Activated T-cell treated with anti-CD3 and anti-CD28 coated beads for 4 hours (primary cell): ENCODE data around the gene SPP1.

Experiments used
- DNase-seq: peaks from one replicate; pipeline ENCODE4 v3.0.0-alpha.2; 2020

SPP1 gene

DNA sequence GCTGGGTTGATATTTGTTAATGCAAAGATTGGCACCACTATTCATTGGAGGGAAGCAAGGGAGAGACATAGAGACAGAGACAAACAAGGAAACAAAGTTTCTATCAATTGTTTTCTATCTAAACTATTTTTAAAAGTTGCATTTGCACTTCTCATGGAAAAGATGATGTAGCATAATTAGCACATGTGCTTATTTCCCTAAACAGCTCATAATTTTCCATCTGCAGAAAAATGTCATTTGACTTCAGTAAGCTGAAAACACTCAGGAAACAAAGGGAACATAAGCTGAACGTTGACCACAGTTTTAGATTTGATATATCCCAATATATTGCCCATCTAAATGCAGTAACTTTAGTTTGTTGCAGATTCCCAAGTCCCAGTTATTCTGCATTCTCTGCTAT is 18.5 kb upstream of the SPP1 start:
- no peak for DNase-seq

DNA sequence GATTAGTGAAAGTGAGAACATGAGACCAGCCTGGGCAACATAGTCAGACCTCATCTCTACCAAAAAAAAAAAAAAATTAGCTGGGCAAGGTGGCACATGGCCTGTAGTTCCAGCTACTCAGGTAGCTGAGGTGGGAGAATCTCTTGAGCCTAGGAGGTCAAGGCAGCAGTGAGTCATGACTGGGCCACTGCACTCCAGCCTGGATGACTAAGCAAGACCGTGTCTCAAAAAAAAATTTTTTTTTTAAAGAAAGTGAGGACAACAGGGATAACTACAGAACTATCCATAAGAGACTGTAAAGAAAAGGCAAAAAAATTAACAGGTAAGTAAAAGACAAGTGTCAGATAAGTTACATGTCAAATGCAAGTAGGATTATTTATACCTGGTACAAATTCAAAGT is 13.5 kb upstream of the SPP1 start:
- DNase-seq = no peak

DNA sequence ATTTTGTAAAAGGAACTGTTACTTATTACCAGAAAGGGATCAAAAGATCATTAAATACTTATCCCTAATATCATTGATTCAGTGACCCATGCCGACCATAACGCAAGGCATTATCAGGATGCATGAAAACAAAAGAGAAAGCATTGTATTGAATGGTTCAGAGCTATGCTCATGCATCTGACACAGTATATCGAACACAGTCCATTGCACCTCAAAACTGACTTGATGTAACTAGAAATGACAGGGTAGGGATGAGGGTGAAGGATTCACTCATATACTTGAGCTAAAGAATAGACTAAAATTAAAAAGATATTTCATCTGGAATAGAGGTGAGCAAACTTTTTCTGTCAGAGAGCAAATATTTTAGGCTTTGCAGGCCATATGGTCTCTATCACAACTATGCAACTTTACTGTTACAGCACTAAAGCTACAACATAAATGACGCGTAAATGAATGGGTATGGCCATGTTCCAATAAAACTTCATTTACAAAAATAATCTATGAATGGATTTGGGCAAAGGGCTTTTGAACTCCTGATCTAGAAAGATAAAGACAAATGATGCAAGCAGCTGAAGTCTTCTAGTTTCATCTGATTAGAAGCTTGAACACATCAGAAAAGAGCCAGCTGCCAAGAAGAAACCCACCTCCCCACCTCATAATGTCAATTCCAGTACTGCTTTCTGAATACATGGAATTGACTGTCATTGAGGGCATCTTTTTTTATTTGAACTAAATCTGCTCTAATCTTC is 12.9 kb upstream of the SPP1 start:
- DNase-seq = no peak

DNA sequence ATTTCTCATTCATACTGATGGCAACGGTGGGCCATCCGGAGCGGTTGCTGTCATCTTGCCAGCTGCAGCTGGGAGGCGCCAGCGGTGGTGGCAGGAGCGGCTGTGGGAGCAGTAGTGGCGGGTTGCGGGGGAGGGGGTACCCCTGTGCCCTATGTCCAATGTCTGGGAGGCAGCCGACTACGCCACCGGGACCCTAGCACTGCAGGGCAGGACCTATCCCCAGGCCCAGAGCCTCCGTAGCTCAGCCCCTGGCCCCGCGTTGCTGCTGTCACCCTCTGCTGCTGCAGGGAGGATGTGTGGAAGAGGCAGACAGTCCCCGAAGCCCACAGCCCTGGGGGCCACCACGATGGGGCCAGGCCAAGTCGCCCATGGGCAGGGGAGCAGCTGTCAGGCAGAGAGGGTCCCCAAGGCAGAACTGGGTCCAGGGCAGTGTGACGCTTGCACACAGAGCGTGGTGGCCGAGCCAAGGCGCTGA is 10.0 kb upstream of the SPP1 start:
- DNase-seq = no peak

DNA sequence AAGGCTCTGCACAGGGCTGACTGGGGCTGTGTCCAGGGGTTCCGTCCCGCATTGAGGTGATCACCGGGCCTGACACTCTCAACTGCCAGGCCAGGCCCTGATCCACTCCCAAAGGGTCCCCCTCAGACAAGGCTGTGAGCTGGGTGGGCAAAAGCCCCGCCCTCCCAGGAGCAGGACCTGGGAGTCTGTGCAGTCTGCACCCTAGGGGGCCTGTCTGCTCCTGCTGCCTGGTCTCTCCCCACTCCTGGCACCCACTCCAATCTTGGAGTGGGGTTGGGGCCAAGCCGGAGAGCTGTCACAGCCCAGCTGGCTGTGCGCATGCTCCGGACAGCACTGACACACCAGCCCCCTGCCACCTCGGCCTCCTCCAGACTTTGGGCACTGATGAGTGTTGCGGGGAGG is 9.4 kb upstream of the SPP1 start:
- no peak for DNase-seq

DNA sequence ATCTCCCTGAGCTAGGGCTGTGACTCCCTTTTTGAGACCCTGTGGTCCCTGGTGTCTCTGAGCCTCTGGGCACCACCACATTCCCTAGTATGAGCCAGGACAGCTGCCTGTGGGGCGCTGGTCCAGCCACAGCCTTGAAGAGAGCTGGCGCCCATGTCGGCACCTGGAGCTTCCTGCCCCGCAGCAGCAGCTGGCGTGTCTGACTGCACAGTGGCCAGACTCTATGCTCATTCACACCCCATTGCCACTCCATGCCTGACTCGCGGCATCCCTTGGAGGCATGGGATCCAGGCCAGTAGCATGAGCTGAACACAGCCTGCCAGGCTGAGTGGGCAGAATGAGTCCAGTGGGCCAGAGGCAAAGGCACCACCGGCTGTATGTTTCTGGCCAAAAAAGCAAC is 8.3 kb upstream of the SPP1 start:
- no peak for DNase-seq

DNA sequence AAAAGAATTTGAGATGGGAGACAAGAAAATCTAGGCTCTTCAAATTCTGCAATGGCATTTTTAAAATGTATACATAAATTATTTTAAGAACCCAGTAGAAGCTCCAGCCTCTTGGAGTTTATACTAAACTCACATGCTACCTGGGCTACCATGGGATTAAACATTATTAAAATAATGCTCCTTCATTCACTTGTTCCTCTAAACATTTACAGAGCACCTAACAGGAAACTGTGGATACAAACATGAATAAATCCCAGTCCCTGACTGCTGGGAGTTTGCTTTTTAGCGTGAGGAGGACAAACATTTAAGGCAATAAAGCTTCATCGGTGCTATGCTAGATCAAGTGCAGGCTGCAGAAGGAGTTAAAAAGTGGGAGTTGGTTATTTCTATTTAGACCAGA is 5.4 kb upstream of the SPP1 start:
- no peak for DNase-seq

DNA sequence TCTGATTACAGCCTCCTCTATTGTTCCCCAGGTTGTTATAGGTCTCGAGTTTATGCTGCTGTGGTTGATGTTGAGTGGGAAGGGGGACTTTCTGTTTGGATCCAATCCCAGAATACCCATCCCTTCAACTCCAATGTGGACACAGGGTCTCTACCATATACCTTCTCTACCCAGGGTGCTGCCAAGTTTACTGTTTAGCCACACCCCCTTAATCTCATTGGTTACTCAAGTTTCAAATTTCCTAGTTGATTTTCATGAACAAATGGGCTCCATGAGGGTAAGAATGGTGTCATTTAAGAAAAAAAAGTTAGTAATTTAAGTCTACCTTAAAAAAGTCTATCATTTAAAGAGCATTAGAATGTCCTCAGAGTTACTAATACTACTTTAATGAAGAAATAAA is 3.6 kb upstream of the SPP1 start:
- no peak for DNase-seq

DNA sequence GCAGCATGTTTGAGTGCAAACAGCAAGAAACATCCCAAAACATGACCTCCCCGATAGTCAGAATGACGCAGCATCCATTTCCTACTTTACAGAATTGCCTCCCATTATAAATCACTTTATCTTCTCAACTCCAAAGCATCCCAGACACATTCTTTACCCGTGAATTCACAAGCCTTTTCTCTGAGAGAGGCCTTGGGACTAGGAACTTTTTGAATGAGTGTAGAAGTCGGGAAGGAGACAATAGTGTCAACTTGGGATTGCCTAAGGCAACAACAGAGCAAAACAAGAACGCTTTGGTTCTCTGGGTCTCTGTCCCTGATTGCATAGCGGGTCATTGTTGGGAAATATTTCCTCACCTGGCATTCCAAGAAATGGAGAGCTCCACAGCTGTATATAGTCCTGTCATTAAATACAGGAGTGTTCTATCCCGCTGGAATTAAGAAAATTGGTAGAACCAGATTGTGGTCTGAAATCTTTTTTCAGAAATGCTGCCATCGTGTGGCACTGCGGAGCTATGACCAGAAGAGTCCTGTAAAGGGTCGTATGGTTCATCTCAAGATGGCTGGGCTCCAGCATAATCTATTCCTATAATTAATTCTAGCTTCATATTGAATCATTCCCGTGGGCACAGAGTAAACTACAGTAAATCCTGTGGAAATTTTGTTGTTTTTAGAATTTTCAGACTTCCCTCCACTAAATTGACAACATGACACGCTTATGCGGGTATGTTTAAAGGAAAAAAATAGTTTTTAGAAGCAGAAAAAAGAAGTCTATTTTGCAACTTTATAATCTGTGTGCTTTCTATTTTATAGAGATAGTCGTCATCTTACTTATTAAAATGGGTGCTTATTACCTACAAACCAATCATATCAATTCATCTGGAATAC is 2.0 kb upstream of the SPP1 start:
- DNase-seq = peak; percentile 17

DNA sequence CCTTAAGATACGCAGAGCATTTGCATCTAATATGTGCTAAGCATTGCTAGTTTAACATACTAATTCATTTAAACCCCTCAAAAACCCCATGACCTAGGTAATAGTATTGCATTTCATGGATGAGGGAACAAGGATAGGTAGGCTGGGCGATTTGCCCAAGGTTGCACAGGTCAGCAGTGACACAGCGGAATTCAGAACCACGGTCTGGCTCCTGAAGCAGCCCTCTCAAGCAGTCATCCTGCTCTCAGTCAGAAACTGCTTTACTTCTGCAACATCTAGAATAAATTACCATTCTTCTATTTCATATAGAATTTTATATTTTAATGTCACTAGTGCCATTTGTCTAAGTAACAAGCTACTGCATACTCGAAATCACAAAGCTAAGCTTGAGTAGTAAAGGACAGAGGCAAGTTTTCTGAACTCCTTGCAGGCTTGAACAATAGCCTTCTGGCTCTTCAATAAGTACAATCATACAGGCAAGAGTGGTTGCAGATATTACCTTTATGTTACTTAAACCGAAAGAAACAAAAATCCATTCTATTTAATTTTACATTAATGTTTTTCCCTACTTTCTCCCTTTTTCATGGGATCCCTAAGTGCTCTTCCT is 555 bp upstream of the SPP1 start:
- no peak for DNase-seq

DNA sequence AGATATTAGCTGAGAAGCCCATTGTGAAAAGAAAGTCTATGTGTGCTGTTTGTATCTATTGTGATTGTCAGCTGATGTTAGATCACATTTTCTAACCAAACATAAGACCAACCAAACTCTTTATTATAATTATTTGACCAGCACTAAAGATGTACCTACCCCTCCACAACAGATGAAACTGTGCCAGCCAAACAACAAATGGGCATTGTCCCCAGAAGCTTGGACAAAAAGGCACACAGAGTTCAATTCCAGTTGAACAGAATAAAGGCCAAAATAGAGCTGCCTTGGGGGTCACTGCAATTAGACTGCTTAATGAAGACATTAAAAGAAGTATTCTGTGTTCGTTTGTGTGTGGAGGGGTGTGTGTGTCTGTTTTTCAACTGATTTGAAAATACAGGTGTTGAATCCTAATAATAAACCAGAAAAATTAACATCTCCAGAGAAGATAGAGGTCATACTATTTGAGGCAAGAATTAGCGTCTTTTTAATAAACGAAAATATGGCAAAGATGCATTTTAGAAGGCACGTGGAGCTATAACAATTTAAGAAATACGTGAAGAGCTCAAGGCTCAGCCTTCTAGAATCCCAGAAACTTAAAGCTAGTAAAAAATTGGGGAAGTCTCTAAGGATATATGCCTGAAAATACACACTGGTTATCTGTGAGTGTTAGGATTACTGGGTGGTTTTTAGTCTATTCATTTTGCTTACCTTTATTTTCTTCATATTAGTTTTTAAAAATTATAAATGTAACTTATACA is 2.2 kb downstream of the SPP1 start:
- DNase-seq = no peak

DNA sequence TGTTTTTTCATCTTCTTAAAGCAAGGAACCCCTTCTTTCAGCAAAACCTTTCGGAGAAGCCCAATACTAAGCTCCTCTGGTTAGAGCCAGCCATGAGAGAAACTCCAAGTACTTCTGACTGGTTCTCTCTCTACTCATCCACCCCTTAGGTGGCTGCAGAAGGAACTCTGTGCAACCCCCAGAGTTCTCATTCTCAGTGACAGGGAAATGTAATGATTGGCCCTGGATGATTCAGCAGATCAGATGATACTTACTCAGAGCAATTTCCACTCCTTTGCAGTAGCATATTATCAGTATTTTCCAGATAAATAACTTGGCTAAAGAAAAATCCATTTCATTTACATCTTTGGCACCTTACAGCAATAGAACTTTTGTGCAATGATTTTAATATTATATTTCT is 3.2 kb downstream of the SPP1 start:
- DNase-seq = no peak

DNA sequence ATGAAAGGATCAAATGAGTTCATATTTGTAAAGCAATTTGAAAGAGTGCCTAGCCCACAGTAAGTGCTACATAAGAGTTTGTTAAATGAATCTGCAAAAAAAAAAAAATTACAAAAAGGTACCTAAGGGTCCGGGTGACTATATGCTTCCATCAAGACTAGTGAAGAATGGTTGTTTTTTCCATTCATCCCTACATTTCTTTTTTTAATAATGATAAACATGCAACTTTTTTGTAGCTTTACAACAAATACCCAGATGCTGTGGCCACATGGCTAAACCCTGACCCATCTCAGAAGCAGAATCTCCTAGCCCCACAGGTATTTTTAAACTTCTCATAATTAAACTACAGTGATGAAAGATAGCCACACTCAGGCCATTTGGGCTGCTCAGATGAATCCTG is 4.3 kb downstream of the SPP1 start:
- DNase-seq = no peak

DNA sequence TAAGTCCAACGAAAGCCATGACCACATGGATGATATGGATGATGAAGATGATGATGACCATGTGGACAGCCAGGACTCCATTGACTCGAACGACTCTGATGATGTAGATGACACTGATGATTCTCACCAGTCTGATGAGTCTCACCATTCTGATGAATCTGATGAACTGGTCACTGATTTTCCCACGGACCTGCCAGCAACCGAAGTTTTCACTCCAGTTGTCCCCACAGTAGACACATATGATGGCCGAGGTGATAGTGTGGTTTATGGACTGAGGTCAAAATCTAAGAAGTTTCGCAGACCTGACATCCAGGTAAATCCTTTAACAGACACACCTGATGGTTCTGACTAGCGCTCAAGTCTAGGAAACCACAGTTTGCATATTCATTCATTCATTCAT is 6.0 kb downstream of the SPP1 start:
- DNase-seq = no peak

DNA sequence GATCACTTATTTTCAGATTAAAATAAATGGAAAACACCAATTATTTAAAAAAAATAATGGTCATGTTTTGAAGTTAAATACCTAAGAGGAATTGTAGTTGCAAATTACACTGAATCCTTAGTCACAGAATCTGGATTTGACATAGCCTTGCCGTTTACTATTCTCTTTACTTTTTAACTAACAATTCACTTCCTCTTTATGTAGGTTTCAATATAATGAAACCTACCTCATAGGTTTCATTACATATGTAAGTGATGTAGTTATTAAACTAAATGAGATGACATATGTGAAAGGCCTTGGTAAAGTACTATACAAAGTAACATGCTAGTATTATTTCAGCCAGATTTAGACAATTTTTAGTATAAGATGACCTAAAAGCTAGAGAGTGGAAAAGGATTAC is 6.5 kb downstream of the SPP1 start:
- DNase-seq = no peak

DNA sequence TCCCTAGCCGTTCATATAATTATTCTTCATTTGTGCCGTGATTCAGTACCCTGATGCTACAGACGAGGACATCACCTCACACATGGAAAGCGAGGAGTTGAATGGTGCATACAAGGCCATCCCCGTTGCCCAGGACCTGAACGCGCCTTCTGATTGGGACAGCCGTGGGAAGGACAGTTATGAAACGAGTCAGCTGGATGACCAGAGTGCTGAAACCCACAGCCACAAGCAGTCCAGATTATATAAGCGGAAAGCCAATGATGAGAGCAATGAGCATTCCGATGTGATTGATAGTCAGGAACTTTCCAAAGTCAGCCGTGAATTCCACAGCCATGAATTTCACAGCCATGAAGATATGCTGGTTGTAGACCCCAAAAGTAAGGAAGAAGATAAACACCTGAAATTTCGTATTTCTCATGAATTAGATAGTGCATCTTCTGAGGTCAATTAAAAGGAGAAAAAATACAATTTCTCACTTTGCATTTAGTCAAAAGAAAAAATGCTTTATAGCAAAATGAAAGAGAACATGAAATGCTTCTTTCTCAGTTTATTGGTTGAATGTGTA is 7.0 kb downstream of the SPP1 start:
- DNase-seq = no peak

DNA sequence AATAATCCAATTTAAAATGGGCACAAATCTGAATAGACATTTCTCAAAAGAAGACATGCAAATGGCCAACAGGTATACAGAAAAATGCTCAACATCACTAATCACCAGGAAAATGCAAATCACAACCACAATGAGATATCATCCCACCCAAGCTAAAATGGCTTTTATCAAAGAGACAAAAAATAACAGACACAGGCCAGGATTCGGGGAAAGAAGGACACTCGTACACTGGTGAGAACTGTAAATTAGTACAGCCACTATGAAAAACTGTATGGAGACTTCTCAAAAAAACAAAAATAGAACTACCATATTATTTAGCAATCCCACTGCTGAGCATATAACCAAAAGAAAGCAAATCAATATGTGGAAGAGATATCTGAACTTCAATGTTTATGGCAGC is 8.5 kb downstream of the SPP1 start:
- DNase-seq = no peak

DNA sequence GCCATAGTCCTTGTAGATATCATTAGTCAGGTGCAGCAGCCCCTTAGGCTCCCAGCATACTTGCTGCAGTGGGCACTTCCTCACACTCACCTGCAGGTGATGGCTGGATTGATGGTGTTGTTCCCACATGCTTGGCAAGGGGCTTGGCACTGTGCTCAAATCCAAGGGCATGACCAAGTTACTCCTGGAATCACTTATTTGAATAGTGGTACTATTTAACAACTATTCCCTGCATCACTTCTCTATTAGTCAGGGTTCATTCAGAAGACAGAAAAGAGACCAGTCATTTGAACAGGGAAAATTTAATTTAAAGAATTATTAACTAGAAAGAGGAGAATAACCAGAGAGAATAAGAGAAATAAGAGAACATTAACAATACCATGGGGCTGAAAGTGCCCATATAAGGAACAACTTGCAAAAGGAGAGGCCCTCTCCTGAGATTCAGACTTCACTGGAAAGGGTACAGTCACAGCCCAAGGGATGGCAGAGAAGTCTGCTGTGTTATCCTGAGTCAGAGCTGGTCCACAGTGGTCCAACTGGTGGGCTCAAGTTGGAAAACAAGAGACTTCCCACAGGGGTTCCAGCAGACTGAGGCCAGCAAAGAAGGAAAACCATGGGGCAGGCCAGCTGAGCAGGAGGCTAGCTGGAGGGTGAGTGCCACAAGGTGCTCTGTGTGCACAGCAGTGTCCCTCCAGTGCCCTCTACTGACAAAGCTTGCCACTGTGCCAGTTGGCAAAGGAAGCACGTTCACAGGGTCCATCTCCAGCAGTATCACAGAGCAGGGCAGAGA is 9.8 kb downstream of the SPP1 start:
- peak; percentile 14 for DNase-seq

DNA sequence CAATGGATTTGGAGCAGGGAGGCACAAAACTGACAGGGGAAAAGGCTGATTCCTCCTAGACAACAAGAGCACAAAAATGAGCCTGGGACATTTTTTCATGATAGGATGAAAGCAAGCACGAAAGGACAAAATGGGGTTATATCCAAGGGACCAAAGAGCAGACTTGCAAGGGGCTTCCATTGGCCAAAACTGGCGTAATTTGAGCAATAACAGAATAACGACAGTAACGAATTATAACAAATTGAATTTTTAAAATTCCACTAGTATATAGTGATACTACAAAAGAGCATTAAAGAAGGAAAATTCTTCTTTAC is 10.3 kb downstream of the SPP1 start:
- no peak for DNase-seq

DNA sequence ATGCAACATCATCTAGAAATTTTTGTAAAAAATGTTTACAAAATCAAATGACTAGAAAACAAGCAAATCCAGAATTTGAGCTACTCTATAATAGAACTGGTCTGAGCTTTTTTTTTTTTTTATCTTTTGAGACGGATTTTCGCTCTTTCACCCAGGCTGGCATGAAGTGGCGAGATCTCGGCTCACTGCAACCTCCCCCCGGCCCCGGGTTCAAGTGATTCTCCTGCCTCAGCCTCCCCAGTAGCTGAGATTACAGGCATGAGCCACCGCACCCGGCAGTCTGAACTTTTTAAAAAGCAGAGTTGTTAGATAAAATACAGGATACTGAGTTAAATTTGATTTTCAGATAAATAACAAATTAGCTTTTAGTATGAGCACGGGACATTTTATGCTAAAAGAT is 11.0 kb downstream of the SPP1 start:
- DNase-seq = no peak

DNA sequence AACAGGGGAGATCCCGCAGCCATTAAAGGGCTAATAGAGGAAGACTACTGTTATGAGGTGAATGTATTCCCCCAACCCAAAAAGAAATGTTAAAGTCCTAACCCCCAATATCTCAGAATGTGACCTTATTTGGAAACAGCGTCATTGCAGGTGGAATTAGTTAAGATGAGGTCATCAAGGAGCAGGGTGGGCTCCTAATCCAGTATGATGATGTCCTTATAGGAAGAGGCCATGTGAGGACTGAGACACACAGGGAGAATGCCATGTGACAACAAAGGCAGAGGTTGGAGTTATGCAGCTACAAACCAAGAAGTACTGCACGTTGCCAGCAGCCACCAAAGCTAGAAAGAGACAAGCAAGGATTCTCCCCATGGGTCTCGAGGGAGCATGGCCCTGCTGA is 14.3 kb downstream of the SPP1 start:
- DNase-seq = no peak

DNA sequence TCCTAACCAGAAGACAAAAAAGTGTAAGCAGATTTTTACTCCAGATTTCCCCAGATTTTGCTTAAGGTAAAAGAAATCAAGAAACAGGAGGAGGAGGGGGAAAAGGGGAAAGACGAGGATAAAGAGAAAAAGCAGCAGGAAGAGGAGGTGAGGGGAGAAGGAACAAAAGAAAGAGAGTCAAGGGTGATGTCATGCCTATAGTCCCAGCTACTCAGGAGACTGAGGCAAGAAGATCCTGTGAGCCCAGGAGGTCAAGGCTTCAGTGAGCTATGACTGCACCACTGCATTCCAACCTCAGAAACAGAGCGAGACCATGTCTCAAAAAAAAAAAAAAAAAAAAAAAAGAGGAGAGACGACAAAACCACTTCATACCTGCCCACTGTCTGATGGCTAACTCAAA is 19.9 kb downstream of the SPP1 start:
- no peak for DNase-seq
